ENCODE results near the gene C8A.

Gene C8A

DNA sequence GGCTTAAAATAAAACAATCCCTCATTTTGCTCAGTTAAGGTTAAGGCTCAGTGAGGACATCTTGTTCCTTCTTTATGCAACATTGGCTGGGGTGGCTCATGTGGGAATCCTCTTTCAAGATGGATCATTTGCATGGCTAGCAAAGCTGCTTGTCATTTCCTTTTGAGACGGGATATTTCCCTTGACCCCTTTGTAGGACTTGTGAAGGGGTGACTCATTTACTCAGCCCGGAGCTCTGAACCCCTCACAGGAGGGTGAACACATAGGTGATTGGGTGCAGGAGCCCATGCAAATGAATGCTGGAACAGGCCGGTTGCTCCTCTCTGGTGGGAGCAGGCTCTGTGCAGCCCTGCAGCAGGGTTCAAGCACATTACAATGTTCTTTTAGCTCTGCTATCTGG, 15.8 kb upstream of the C8A start:
- DNase-seq, result no peak

DNA sequence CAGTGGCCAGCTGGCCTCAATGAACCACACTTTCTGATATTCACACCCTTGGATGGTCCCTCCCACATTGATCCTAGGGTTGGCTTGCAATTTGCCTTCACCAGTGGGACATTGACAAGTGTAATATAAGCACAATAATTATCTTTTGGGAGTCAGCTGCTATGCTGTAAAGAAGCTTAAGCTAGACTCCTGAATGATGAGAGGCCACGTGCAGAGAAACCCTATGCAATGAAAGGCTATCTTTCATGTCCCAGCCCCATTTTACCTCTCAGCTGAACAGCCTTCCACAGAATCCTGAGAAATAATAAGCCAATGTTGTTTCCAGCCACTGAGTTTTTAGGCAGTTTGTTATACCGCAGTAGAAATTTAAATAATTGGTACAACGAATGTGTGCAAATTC, 11.1 kb upstream of the C8A start:
- DNase-seq, result no peak

DNA sequence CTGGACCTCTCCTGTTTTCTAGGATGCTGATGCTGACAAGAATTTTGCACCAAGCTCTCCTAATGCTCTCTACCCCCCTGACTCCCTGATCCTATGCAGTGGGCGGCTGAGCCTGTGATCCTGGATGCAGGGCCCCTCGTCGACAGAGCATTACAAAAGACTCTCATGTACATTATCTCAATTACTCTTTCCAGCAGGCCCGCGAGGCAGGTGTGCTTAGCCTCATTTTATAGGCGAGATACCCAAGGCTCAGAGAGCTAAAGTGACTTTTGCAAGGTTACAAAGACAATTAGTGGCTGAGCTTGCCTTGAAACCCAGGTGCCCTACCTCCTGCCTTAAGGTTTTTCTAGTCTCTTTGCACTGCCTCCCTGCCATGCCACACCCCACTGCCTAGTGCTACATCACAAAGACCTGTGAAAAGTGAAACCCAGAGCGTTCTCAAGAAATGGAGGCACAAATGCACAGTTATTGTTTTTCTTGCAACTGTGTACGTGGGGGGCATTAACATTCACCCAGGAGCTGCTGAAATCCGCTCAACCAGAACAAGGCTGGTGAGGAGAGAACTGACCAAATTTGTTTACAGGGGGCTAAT, 10.0 kb upstream of the C8A start:
- DNase-seq, result peak; percentile 50

DNA sequence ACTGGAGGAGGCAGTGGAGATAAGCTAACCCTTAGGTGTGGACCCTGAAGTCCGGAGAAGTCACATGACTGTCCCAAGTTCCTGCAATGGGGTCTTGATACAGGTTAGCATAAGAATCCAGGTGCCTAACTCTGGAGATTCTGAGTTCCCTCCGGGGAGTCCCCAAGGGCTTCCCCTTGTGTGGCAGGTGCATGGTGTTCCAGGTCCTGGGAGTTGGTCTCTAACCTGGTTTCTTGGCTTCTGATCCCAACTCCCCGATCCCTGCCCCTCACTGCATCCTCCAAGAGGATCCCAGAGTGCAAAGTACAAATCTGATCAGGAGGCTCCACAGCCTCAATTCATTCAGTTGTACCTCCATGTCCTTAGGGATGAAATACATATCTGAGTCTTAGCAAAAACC, 9.3 kb upstream of the C8A start:
- DNase-seq, result no peak

DNA sequence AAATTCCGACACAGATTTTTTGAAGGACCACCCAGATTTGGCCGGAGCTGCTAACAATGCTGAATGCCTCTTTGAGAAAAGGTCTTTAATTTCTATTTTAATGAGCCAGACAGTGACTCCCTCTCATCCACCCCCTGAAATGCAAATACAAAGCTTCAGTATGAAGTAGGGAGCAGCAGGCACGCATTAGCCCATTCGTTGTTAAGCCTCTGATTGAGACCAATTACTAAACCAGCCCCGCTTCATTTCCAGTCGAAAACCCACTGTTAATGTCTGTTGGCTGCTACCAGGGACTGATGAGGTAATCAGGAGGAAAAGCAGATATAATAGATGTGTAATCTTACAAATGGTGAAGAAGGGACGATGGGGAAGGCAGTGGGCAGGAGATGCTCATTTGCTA, 4.8 kb upstream of the C8A start:
- no peak for DNase-seq

DNA sequence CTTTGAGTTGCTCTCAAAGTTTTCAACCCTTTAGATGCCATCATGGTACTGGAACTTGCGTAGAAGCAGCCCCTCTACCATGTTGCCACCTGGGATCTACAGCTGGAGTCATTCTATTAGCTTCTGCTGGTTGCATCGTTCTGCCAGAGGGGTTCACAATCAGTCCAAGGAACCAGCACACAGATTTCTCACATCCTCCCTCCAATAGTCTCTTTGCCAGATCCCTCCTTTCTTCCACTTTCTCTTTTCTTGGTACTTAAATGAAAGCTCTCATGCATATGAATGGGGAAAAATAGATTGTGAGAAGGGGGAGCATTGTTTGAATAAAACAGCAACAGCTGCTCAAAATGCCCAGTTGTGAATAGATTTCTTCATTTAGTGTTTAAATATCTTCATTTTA, 4.2 kb upstream of the C8A start:
- DNase-seq, result no peak

DNA sequence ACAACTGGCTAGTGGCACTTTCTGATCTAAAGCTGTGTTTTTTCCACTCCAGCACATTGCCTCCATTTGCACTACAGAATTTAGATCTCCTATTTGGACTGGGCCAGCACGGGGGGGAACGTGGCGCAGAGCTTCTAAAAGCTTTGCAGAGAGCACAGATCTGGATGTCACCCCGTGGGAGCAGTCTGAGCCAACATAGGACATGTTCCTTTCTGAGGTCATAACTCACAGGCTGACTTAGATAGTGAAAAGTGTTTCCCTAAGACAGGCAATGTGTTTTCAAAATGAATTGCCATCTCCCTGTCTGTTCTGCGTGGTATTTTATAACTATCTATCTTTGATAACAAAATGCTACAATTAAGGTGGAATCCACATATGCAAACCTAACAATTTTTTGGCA, 3.7 kb upstream of the C8A start:
- DNase-seq, result no peak

DNA sequence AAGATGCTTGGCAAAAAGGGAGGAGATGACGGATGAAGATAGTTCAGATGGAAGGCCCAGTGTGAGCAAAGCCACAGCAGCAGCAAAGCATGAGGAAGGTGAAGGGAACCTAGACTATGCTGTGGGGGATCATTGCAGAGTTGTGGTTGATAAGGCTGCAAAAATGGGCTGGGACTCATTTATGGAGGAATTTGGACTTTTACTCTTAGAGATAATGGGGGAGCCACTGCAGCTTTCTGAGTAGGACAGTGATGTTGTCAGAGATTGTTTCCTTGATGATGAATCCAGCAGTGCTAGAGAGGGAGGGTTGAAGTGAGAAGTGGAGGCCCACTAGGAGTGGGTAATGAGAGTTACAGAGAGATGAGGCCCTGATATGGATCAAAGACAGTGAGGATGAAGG, 2.1 kb upstream of the C8A start:
- DNase-seq, result no peak

DNA sequence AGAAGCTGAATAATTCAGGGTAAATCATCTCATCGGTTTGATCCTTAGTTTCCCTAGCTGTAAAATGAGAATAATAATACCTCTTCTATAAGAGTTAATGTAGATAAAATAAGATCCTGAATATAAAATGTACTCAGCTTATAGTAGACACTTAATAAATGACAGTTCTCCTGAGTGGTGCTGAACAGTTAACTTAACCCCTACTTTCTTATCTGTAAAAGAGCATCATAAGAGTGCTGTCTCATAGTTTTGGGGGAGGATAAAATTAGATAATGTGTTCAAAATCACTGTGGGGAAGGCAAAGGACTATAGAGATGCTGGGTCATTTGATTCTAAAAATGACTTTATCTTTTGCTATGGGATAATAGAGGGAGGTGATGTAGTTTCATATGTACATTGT, 593 bp downstream of the C8A start:
- no peak for DNase-seq

DNA sequence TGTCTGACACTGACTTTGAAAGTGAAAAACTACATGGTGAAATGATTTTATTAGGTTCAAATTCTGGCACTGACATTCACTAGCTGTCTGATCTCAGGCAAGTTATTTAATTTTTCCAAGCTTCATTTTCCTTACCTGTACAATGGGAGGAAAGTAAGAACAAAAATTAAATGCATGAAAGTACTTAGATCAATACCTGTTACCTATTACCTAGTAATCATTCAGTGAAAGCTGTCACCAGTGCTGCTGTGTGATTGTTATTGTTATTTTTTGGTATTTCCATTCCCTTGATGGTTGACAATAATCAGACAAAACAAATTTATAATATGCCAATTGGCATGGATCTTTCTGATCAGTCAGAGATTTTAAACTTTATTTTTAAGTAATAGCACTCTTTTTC, 1.6 kb downstream of the C8A start:
- no peak for DNase-seq

DNA sequence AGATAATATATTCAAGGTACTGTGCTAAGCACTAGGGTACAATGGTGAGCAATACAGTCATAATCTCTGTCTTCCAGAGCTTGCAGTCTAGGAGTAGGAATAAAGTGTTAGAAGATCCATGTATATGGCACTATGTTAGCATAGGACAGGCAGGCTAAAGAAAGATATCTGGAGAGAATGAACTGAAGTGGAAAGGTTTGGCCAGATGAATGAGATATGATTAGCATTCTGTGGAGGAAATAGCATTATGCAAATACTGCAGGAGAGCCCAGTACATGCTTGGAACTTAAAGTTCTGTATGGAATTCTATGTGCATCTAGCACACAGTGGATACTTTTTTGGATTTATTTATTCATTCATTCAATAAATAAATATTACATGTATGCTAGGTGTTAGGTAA, 4.7 kb downstream of the C8A start:
- DNase-seq, result no peak

DNA sequence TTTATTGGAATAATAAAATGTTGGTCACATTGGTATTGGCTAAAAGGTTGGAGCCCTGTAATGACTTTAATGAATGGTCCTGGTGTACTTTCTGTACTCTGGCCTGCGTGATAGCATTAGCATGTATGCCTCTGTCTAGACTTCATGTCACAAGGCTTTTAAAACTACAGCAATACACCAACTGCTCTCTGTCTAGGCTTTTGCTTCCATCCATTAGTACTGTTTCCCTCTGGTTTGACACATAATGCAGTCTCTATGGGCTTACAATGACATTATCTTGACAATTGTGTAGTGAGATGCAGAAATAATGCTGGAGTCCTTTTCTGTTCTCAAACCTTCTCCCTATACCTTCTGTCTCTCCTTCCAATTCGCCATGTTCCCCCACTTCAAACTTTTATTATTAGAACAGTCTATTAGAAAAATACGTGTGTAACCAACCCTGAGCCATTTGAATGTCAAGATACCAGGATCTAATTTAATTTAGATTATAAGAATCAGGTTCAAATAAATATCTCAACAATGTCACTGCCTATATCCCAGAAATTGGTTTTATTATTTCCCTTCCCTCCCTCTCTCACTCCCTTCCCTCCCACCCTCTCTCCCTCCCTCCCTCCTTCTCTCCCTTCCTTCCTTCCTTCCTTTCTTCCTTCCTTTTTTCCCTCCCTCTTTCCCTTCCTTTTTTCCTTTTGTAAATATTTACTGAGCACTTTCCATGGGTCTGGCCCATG, 8.8 kb downstream of the C8A start:
- DNase-seq, result no peak

DNA sequence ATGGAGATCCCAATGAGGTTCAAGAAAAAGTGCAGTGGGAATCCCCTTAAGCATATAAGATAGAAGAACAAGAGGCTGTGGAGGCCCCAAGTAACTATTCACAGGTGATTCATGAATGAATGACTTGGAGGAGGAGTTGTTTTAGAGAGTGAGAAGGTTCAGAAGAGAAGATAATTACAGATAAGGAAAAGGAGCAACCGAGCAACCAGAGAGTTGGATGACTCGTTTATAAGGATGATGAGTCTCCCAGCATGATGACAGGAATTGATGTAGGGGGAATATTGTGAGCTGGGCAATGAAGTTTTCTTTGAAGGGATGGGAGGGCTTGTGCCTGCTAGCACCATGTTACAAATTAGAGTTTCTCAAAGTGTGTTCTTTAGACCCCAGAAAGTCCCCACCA, 9.8 kb downstream of the C8A start:
- DNase-seq, result no peak

DNA sequence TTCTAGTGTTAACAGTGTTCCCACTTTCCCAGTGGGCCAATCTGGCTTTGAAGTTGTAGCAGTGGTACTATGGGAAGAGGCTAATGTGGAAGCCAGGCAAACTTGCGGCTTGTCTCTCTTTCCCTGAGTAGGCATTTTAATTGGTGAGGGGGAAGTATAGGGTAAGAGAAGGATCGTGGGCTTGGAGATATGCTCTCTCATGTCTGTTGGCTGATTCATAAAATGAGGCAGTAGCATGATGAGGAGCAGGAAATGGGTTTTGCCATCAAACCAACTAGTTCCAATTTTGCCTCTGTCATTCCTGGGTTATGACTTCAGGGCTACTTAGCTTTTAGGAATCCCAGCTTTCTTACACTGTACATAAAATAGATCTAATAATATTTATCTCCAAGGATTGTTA, 12.1 kb downstream of the C8A start:
- DNase-seq, result no peak

DNA sequence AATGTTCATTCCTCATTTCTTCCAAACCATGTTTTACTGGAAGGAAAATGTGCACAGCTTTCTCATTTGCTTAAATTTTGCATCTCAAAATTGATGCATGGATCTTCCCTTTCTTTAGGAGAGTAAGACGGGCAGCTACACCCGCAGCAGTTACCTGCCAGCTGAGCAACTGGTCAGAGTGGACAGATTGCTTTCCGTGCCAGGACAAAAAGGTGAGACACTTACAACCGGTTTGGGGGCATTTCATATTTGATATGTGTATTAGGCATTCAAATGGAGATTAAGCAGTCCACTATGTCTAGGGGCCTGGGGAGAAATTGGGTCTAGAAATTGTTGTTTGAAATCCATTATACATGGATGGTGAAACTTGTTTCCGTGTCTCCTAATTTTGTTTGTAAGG, 12.9 kb downstream of the C8A start:
- no peak for DNase-seq

DNA sequence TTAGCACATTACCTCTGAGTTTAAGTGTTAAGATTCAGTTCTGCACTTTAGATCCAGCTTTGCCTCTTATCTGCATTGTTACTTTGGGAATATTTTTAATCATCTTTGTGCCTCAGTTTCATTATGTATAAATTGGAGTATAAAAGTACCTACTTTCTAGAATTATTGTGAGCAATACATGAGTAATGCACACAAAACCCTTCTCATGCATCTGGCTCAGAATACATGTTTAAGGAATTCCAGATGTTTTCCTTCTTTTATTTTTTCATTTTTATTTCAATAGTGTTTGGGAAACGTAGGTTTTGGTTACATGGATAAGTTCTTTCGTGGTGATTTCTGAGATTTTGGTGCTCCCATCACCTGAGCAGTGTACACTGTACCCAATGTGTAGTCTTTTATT, 14.2 kb downstream of the C8A start:
- DNase-seq, result no peak

DNA sequence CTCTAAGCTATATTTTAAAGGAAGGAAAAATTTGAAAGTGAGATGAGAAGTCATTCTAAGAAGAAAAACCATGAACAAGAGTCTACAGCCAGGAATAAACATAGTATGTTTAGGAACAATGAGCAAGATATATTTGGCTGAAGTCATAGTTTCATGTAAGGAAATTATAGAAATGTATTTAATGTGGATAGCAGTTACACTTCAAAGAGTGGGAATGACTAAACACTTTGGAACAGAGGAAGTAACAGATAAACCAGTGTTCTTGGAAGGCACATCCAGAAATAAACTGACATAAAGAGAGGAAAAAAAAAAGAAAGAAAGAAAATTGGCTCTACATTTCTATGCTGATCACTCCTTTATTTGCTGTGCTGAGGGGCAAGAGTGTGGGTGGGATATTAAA, 18.0 kb downstream of the C8A start:
- no peak for DNase-seq

DNA sequence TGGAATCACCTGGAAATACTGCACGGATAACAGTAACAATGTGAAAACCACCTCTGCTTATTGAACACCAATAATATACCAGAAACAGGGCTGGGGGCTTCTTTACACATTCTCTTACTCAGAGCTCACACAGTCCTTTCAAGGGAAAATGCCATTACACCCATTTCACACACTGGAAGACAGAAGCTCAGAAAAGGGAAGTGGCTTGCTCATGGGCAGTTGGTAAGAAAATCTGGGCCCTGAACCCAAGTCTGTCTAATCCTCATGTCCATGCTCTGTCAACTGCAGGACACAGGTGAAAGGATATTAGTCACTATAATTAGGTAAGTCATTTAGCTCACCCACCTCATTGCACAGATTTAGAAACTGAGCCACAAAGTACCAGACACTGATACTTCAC, 18.6 kb downstream of the C8A start:
- DNase-seq, result no peak

DNA sequence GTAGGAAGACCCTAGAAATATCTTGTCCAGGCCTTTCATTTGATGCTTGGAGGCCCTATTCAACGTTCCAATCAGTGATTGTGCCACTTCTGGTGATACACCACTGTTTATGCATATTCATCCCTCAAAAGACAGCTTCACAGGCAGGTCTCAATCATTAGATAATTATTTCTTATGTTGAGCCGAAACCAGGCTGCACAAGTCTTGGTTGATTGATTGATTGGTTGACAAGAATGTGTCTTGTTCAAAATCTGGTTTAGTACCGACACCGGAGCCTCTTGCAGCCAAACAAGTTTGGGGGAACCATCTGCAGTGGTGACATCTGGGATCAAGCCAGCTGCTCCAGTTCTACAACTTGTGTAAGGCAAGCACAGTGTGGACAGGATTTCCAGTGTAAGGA, 20.1 kb downstream of the C8A start:
- no peak for DNase-seq

DNA sequence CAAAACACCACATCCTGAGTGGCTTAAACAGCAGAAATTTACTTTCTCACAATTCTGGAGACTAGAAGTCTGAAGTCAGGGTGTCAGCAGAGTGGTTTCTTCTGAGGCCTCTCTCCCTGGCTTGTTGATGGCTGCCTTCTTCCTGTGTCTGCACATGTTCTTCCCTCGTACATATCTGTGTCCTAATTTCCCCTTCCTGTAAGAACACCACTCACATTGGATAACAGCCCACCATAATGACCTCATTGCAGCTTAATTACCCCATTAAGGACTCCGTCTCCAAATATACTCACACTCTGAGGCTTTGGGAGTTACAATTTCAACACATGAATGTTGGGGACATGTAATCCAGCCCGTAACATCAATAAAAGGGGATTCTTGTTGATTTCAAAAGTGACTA, 23.4 kb downstream of the C8A start:
- DNase-seq, result no peak

DNA sequence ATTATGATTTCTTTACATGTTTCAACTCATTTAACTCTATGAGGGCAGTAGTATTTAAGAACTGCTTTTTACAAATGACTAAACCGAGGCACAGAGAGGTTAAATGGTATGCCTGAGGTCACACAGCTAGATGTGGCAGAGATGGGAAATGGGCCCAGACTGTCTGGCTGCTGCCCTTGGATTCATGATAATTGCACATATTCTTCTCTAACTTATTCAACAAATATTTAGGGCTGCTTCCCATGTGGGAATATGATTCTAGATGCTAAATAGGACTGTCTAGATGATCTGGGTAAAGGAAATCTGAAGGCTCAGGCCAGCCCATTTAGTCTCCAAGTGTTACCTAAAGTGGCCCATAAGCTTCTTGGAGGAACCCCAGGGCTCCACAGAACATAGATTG, 26.2 kb downstream of the C8A start:
- no peak for DNase-seq

DNA sequence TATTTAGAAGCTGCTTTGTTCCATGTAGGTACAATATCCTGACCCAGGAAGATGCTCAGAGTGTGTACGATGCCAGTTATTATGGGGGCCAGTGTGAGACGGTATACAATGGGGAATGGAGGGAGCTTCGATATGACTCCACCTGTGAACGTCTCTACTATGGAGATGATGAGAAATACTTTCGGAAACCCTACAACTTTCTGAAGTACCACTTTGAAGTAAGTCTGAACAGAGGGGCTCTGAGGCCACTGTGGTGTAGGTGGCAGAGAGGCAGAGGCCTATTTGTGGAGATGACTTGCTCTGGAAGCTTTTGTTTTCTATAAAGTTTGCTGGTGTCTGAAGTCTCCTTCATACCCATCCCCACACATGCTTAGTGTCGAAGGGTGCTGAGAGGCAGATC, 26.8 kb downstream of the C8A start:
- no peak for DNase-seq

DNA sequence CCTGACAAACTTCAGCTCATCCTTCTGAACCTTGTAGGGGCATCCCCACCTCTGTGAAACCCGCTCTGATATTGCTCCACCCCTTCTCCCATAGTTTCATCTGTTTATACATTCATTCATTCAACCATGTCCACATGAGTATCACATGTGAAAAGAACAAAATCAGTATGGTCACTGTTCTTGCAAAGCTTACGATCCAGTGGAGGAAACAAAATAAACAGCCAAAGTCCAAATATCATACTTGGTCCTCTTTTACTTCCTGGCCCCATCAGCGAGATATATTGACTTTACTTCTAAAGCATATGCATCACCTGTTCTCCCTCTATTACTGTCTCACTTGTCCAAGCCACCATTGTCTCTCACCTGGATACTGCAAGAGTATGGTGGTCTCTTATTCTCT, 35.6 kb downstream of the C8A start:
- no peak for DNase-seq

DNA sequence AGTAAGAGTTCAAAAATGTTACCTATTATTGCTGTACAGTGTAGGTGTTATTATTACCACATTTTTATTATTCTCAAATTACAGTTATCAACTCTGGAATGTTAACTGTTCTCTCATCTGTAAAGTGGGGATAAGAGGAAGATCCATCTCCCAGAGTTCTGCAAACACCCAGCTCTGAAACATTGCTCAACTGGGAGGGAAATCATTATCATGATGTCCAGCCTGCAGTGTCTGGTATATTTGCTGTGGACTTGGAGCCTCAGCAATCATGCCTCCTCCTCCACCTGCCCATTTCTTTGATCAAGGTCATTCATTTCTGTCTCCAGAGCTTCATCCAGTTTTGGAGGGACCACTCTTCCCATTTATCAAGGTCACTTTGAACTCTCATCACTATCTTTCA, 39.4 kb downstream of the C8A start:
- DNase-seq, result no peak

Measured in NCI-H2107 (cell line).